ENCODE measurements around the gene ARID1B. TPM values are rescaled to one million over a fixed set of nuclear protein-coding genes. Genes with fewer than 3 reads are reported as not detected.
A peak's percentile ranks its signal among the peaks of the same experiment; 100 is the strongest.

ARID1B gene
- total and polyA plus RNA-seq, 8 donors = 16.2 to 68.0 (median 42.5) TPM

GRCh38 chr6:156985309-156985708, 208.1 kb downstream of the ARID1B start:
- H3K4me1 ChIP-seq = peaks cover 0 to 19% (median 10%) of the 10 kb centered on the region in 3 donors
- no peak overlapping the region for H3K4me3 ChIP-seq
- intact Hi-C loops (cut with DNase I) = no loop called here
- no peak for ATAC-seq
- 41 to 46% methylated on average over 3 of the region's 3 CpGs for WGBS, 2 donors
- no peaks in the 10 kb centered on the region for H3K9me3 ChIP-seq
- H3K36me3 ChIP-seq = no peaks in the 10 kb centered on the region
- no peaks in the 10 kb centered on the region for H3K27me3 ChIP-seq
- H3K27ac ChIP-seq = no peak overlapping the region
- TF ChIP-seq CTCF (IDR thresholded peaks at IDR 0.05) = no peak
- DNase-seq = no peak
- no peak for FAIRE-seq

GRCh38 chr6:156988276-156989158, 211.3 kb downstream of the ARID1B start:
- TF ChIP-seq CTCF (IDR thresholded peaks at IDR 0.05) = no peak
- Histone ChIP-seq H3K27me3 (no peaks in the 10 kb centered on the region), H3K4me1 (peaks cover 0 to 30% (median 20%) of the 10 kb centered on the region in 3 donors), H3K27ac (no peak overlapping the region), H3K4me3 (no peak overlapping the region), H3K9me3 (no peaks in the 10 kb centered on the region), H3K36me3 (no peaks in the 10 kb centered on the region)
- ATAC-seq (peak in 2 of 4 donors; percentile 22 to 24), DNase-seq (no peak), FAIRE-seq (no peak)
- intact Hi-C loops (cut with DNase I) = no loop called here
- 57 to 59% methylated on average over 6 of the region's 6 CpGs for WGBS, 2 donors

- Histone ChIP-seq H3K4me1 (peaks cover 0 to 22% (median 21%) of the 10 kb centered on the region in 3 donors), H3K27me3 (no peaks in the 10 kb centered on the region), H3K9me3 (no peaks in the 10 kb centered on the region), H3K36me3 (no peaks in the 10 kb centered on the region), H3K4me3 (no peak overlapping the region), H3K27ac (no peak overlapping the region)
- no peak for DNase-seq
- 79 to 83% methylated on average over 8 of the region's 8 CpGs for WGBS, 2 donors
- ATAC-seq = no peak
- FAIRE-seq = no peak
- intact Hi-C loops (cut with DNase I) = no loop called here
- TF ChIP-seq CTCF (IDR thresholded peaks at IDR 0.05) = no peak
These were observed 212.1 kb downstream of the ARID1B start for GRCh38 chr6:156989159-156989806.

GRCh38 chr6:156992020-156992804, 215.0 kb downstream of the ARID1B start:
- Histone ChIP-seq H3K27me3 (no peaks in the 10 kb centered on the region), H3K9me3 (no peaks in the 10 kb centered on the region), H3K4me1 (peaks cover 0 to 26% (median 21%) of the 10 kb centered on the region in 3 donors), H3K36me3 (no peaks in the 10 kb centered on the region), H3K4me3 (no peak overlapping the region), H3K27ac (peak overlapping the region in 2 of 4 donors; percentile 16 to 35)
- TF ChIP-seq CTCF (IDR thresholded peaks at IDR 0.05) = no peak
- 15 to 19% methylated on average over 13 of the region's 13 CpGs for WGBS, 2 donors
- ATAC-seq (peak in 3 of 4 donors; percentile 67 to 77 (median 71)), FAIRE-seq (no peak), DNase-seq (no peak)
- intact Hi-C loops (cut with DNase I) = no loop called here

Data from pancreas (tissue), 10 donors.